GM19239 (cell line): ENCODE measurements around the gene HHIPL1.

Experiments used
- DNase-seq: peaks from one replicate; pipeline ENCODE4 v3.0.0; 2011; ENCODE audit warnings: low spot score; ENCODE audit not compliant: insufficient read length
- FAIRE-seq: peaks from 2 replicates; lab custom pipeline; 2011; peaks lifted over from hg19 to GRCh38; lab: Jason Lieb, UNC

The HHIPL1 gene

DNA sequence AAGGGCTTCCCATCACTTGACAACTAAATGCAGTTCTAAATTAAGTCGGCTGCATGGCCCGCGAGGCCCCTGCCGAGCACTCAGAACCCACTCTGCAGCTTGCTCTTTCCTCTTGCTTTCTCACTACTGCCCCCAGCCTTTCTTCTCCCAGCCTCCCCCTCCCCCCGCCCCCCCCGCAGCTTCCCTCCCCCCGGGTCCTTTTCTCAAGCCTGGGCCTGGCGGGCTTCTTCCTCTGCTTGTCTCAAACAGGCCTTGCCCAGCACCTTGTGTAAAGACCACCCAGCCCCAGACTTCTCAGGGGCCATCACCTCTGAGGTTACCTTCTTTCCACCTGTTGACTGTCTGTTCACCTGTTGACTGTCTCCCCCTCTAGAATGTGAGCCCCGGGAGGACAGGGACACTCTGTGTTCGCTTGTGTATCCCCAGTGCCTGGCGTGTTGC, 40.2 kb downstream of the HHIPL1 start:
- no peak for DNase-seq
- no peak for FAIRE-seq

DNA sequence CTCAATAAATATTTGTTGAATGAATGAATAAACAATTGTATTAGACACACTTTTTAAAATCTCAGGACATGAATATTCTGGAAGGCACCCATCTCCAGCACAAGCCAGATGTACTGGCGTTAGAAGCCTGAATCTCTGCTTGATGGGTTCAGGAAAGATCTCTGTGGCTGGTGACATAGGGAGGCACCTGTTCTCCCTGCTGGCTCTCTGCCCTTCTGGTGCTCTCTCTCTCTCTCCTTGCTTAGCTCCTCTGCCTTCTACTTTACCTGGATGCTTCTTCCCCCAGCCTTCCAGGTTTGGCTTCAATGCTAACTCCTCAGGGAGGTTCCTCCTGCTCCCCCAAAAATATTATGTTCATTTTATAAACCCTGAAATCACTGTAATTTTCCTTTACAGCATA, 40.7 kb downstream of the HHIPL1 start:
- DNase-seq: no peak
- no peak for FAIRE-seq

DNA sequence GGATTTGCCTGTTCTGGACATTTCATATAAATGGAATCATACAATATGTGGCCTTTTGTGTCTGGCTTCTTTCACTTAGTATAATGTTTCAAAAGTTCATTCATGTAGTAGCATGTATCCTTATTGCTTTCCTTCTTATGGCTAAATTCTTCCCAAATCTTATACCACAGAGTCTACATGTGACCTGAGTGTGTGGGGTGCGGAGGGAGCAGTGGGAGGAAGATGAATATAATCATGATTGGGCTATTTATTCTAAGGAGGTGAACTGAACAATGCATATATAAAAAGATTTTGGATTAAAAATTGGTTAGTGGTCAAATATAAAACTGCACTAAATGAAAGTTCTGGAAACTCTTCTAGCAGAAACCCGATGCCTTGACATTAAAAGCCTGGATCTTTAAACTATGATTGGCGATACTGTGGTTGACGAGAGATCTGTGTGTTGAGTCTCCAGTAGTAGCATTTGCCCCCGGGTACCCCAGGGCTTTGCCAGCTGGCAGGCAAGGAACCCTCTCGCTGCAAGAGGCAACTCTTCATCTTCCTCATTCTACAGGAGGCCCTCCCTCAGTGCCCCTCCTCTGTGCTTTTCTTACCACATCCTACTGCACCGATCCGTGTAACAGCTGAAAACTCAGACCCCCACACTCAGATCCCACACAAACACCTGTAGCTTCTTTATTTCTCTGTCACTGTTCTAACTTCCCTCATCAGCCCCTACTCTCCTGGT, 41.8 kb downstream of the HHIPL1 start:
- DNase-seq: no peak

DNA sequence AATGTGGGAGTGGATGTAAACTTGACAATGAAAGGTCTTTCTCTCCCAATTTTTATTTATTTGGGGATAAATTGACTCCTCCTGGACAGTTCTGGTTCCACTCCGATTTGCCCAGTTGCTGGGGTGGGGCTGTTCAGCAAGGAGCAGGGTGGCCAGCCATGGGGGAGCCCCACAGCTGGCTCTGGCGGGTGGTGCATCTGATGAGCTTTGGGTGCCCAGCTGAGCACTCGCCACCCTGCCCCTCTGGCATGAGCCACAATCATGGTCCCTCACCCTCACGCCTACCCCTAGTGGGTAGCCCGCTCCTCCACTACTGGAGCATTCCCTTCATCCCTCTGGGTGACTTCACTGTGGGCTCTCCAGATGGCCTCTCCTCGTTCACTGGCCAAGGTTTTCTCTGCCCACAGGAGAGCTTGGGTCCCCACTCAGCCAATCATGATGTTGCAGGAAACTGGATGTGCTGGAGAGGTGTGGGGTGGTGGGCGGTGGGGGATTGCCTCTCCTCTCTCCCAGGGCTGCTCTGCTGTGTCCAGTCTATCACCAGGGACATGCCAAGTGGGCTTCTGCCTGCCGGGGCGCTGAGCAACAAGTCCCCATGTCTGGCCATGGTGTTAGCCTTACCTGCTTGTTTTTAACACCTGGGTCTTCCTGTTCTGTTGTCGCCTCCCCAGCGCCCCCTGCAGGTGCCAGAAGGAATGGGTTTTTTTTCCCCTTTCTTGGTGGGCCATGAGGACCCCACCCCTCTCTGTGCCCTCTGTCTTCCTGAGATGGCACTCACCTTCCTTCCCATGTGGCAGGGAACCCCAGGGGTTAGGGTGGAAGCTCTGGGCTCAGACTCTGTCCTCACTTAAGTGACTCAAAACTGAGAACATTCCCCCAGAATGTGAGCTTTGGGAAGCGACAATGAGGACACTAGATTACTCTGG, 42.6 kb downstream of the HHIPL1 start:
- FAIRE-seq (no peak), DNase-seq (no peak)

More for the DNA sequence above, 41.8 kb downstream of the HHIPL1 start:
- no peak for FAIRE-seq

DNA sequence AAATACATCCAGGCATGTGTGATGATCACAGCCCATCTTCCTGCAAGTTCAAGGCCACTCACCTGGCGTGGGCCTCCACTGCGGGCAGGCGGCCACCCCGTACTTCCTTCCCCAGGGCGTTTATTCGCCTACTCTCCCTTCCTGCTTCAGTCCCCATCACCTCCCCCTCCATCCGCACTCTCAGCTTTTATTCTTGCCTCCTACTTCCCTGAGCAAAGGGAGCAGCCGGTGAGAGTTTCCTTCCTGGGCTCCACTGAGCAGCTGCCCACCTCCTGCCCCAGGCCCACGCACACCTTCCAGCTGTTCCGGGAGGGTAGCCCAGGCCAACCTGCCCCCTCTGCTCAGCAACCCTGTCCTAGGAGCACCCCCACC, 43.3 kb downstream of the HHIPL1 start:
- FAIRE-seq (no peak), DNase-seq (no peak)

DNA sequence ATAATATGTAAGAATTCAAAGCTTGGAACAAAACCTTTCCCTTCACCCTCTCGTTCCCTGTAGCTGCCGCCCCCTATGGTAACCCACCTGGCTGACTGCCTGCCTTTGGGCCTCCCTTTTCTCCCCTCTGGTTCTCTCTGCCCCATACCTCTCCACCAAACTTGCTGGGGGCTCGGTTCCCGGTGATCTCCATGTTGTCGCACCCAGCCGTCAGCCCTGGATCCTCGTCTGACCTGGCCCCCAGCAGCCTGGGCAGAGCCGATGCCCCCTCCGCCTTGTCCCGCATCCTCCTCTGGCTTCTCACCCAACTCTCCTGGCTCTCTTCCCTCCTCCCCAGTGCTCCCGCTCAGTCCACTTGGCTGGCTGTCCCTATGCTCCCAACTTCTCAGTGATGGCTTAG, 43.7 kb downstream of the HHIPL1 start:
- FAIRE-seq (no peak), DNase-seq (no peak)

DNA sequence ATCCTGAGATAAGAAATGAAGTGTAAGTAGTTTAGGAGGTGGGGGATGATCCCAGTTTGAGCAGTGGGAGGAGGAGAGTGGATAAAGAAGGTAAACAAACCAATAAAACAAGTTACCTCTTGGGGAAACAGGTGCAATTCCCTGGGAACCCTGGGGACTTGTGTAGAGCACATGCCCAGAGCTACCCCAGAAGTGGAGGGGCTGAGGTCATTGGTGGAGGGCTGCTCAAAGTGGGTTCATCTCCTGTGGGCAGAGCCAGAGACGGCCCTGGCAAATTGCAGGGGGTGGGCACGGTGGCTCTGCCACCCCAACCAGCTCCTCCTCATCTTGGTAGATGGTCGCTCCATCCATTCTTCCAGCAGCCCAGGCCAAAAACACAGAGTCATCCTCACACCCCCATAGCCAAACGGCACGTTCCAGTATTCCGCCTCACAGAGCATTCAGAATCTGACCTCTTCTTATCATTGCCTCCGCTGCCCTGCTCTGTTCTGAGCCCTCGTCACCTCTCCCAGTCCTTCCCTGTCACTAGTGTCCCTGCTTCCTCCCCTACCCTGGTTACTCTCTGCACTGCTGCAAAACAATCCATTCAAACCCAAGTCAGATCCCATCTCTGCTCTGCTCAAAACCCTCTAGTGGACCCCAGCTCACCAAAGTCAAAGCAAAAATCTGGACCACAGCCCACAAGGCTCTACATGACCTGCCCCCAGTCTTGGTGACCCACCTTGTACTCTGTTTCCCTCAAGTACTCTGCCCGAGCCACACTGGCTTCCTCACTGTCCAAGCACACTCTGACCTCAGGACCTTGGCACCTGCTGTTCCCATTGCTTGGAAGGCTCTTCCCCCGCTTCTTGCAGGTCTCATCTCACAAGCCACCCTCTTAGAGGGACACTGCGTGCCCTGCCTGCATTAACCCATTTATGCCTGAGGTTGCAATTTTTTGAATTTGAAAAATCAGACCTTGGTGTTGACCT, 44.6 kb downstream of the HHIPL1 start:
- FAIRE-seq: no peak
- no peak for DNase-seq

DNA sequence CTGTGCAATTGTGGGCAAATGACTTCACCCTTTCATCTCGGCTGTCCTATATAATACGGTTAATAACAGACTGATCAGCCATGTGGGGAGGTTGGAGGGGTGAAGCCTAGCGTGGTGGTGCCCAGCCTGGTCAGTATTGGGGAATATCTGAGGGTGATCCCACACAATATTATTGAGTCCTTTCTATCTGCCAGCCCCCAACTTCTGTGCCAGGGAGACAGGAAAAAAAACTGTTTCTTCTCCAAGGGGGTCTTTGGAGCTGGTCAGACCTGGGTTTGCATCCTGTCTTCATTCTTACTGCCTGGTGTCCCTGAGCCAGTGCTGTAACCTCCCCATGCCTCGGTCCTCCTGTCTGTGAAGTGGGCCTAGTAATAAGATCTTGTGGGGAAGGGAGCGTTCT, 45.7 kb downstream of the HHIPL1 start:
- DNase-seq (no peak), FAIRE-seq (no peak)

DNA sequence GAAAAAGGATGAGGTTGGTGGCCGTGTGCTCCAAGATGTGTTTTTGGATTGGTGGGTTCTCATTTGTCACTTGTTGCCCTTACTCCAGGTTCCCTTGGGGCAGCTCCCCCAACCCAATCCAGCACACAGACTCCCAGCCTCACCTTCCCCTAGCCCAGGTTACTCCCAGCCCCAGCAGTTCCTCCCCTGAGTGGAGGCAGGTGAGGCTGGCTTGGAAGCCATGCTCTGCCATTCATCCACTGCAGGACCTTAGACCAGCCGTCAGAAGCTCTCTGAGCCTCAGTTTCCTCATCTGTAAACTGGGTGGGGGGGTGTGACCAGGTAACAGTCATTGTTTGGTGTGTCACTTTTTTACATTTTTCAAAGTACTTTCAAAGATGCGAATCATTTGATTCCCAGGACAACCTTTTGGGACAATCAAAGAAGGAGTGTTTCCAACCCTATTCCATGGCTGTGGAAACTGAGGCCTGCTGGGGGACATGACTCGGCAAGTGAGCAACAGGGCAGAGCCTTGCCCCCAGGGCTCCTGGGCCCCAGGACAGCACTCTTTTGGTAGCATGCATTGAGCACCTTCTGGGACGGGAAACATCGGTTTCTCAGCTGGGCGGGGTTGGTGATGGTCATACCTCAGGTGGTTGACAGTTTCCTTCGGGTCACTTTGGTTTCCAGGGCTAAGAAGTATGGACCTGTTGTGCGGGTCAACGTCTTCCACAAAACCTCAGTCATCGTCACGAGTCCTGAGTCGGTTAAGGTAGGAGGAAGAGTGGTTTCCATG, 46.4 kb downstream of the HHIPL1 start:
- DNase-seq (no peak), FAIRE-seq (no peak)

DNA sequence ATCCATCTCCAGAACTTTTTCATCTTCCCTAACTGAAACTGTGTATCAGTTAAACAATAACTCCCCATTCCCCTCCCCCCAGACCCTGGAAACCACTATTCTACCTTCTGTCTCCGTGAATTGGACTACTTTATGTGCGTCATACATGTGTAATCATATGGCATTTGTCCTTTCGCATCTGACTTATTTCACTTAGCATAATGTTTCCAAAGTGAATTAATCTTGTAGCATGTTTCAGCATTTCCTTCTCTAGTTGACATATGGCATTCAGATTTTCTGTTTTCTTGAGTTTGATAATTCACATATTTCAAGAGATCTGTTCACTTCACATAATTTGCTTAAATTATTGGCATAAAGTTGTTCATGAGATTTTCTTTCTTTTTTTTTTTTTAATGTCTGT, 49.0 kb downstream of the HHIPL1 start:
- no peak for FAIRE-seq

DNA sequence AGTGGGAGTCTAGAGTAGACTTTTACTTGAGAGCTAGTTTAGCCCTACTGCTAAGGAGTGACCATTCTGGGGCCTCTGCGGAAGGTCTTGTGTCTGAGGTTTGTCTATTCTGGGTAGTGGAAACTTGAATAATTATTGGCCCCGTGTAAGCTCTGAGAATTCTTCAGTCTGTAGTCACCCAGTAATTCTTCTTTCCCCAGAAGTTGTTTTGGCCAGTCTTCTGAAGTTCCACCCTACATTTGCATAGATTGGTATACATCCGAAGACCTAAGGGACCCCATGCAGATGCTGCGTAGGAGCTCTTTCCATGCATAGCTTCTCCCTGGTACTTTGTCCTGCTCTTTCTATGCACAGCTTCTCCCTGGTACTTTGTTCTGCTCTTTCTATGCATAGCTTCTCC, 52.0 kb downstream of the HHIPL1 start:
- no peak for FAIRE-seq
- DNase-seq: no peak

More for the DNA sequence above, 49.0 kb downstream of the HHIPL1 start:
- no peak for DNase-seq

DNA sequence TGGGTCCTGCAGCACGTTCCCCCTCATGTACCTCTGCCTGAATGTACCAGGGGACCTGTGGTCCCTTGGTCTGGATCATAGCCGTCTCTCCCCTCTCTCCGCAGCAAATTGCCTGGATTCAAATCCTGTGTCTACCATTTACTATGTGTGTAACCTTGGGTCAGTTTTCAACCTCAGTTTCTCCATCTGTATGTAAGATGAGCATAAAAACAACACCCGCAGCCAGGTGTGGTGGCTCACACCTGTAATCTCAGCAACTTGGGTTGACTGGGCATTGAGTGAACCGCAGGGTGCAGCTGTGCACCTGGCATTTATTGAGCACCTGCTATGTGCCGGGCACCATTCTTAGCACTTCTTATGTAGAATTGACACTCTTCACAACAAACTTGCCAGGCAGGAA, 53.3 kb downstream of the HHIPL1 start:
- FAIRE-seq (no peak), DNase-seq (no peak)

DNA sequence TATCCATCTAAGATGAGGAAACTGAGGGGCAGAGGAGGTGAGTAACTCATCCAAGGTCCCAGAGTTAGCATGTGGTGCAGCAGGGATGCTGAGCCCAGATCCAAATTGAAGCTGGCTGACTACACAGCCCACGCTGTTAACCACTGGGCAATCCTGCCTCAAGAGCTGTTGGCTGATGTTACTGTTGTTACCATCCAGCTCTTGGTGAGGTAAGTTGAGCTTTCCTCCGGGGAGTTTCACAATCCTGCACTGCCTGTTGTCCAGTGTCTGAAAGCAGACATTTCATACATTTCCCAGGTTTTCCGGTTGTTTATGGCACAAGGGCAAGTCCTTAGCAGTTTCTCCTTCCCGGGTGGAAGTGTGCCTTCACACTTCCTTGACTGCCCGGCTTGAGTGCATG, 53.7 kb downstream of the HHIPL1 start:
- FAIRE-seq (no peak), DNase-seq (no peak)

DNA sequence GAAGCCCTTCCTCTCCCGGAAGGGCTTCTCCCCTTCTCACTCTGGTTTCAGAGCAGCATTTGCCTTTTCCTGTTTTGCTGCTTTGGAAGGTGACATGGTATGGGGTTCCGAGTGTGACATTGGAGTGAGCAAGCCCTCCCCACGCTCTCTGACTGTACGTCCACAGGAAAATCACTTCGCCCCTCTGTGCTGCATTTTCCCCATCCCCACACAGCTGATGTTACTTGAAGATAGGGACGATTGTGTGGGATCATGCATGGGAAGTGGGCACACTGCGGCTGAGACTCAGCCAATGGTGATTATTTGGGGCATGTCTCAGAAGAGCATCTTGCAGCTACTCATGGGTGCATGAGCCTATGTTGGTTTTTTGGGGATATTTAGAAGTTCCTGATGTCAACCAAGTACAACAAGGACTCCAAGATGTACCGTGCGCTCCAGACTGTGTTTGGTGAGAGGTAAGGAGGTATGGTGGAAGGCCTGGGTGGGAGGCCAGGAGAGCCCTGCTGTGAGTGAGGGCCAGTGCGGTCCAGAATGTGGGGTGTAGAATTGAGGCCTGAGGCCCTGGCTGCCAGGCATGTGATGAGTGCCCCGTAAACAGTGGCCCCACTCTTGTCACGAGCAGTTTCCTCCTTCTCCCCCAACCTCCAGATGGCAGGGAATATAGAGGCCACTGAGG, 54.3 kb downstream of the HHIPL1 start:
- no peak for DNase-seq
- FAIRE-seq: no peak

DNA sequence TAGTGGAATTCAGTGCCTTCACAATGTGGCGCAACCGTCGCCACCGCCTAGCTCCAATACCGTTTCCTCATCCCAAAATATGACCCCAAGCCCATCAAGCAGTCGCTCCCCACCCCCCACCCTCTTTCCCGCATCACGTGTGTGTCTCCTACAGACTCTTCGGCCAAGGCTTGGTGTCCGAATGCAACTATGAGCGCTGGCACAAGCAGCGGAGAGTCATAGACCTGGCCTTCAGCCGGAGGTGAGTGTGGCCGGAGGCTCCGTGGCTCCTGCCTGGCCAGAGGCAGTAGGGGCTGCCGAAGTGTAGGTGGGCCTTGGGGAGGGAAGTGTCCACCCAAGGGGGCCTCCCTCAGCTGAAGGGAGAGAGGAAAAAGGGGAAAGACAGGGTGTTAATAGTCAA, 54.9 kb downstream of the HHIPL1 start:
- DNase-seq (no peak), FAIRE-seq (no peak)

DNA sequence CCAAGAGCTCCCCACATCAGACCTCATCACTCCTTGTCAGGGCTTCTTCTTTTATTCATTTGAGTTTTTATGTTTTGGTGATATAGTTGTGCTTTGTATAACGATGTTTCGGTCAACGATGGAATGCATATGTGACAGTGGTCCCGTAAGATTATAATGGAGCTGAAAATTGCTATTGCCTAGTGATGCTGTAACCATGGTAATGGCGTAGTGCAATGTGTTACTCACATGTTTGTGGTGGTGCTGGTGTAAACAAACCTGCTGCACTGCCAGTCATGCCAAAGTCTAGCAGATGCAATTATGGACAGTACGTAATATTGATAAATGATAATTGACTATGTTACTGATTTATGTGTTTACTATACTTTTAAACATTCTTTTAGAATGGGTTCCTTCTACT, 55.5 kb downstream of the HHIPL1 start:
- FAIRE-seq: no peak
- no peak for DNase-seq

DNA sequence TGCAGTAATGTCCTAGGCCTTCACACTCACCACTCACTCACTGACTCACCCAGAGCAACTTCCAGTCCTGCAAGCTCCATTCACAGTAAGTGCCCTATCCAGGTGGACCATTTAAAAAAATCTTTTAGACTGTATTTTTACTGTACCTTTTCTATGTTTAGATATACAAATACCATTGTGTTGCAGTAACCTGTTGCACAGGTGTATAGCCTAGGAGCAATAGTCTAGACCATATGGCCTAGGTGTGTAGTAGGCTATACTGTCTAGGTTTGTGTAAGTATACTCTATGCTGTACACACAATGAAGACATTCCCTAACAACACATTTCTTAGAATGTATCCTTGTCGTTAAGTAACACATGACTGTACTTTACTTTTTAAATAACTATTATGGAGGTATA, 56.3 kb downstream of the HHIPL1 start:
- DNase-seq (no peak), FAIRE-seq (no peak)

DNA sequence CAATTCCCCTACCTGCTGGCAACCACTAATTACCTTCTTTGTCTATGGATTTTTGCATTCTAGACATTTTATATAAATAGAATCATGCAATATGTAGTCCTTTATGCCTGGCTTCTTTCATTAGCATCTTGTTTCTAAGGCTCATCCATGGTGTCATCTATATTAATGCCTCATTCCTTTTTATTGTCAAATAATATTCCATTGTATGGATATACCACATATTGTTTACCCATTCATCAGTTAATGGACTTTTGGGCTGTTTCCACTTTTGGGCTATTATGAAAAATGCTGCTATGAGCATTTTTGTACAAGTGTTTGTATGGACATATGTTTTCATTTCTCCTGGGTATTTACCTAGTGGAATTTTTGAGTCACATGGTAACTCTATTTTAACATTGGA, 57.2 kb downstream of the HHIPL1 start:
- DNase-seq (no peak), FAIRE-seq (no peak)

DNA sequence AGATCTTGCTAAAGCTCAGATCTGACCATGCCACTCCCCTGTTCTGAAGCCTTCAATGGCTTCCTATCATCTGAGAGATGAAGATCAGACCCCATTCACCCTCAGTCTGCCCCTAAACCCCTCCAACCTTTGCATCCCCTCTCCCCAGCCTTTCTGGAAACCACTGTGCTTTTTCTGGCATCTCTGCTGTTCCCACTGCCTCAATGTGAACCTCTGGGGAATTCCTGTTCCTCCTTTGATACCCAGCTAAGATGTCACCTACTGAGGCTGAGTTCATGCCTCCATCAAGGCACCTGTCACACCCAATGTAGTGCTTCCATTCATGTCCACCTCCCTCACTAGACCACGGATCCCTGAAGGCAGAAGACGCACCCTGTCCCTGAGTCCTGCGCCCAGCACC, 58.5 kb downstream of the HHIPL1 start:
- FAIRE-seq (no peak), DNase-seq (no peak)
